NCI-H1092 treated with DMSO at 0.1 percent for 48 hours (cell line): Measurements from ENCODE around the gene ELSPBP1.
"Not testable (repeated sequence)": the region's sequence is repeated elsewhere in the genome, so short reads cannot be mapped to it uniquely, and the experiment has no call there.

Experiments used
- DNase-seq: peaks from one replicate; lab custom pipeline; 2025; lab: John Stamatoyannopoulos, UW

The ELSPBP1 gene

GRCh38 chr19:47994209-47994802 lies at the start of gene ELSPBP1:
Gene ELSPBP1 (plus strand): TSS chr19:47994632. CDS start chr19:48008668, 14,036 bp downstream.
- DNase-seq, result no peak

DNA sequence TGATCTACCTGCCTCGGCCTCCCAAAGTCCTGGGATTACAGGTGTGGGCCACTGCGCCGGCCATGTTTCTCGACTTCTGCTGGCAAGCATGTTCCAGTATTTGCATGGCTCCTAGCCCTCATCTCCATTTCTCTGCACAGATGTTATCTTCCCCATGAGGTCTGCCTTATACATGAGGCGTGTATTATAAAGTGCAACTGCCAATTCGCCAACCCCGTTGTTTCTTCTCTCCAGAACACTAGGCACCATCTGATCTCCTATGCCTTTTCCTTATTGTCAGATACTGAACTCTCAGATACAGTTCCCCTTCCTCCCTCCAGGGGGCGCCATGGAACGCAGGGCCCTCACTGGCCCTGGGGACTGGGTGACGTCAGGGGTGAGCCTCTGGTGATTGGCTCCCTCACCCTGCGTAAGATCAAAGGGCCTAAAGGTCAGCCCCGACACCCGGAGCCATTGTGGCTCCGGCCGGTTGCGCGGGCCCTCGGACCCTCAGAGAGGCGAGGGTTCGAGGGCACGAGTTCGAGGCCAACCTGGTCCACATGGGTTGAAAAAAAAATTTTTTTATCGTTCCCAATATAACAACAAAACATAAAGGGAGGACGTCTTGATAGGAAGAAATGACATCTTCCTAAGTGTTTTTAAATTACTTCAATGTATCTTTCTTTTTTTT lies 44.4 kb upstream of the ELSPBP1 start:
- not testable (repeated sequence) for DNase-seq

GRCh38 chr19:47952132-47952531 lies 42.3 kb upstream of the ELSPBP1 start:
- not testable (repeated sequence) for DNase-seq

DNA sequence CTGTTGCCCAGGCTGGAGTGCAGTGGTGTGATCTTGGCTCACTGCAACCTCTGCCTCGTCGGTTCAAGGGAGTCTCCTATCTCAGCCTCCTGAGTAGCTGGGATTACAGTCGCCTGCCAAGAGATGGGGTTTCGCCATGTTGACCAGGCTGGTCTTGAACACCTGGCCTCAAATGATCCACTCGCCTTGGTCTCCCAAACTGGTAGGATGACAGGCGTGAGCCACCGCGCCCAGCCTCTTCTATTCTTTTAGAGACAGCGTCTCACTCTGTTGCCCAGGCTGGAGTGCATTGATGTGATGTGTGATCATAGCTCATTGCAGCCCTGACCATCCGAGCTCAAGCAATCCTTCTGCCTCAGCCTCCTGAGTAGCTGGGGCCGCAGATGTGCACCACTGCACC lies 38.5 kb upstream of the ELSPBP1 start:
- not testable (repeated sequence) for DNase-seq

- DNase-seq, result no peak
Measured at GRCh38 chr19:47973529-47973928, 20.9 kb upstream of the ELSPBP1 start.

DNA sequence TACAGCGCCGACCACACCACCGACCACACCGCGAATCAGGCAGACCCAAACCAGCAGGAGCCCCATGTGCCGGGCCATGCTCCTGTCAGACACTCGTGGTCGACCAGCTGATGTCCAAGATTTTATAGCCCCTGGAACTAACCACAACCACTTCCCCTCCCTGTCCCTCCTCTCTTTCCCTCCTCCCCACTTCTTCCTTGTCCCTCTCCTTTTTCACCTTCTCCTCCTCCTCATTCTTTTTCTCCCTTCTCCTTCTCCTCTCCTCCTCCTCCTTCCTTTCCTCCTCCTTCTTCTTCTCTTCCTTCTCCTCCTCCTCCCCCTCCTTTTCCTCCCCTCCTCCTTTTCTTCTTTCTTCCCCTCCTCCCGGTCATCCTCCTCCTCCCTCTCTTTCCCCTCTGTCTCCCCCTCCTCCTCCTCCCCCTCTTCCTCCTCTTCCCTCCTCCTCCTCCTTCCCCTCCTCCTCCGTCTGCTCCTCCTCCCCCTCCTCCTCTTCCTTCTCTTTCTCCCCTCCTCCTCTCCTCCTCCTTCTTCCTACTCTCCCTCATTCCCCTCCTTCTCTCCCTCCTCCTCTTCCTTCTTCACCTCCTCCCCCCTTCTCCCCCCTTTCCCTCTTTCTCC lies 3.1 kb upstream of the ELSPBP1 start:
- no peak for DNase-seq

DNA sequence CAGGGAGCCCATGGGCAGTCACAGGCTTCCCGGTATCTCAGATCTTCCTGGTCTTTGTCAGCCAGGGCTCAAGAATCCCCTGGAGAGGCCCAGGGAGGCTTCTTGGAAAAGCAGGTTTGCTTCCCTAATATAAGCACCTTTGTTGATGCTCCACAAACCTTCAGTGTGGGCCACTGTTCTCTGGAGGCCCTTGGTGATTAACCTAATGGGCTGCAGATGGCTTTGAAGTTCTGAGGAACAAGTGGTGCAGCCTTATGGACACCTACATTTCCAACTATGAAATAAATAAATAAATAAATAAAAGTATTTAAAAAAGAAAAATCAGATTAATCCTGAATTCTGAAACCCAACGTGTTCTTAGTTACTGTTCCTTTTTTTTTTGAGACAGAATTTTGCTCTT lies 2.4 kb upstream of the ELSPBP1 start, which contains the start of gene BSPH1:
TSS of gene BSPH1 (minus strand) at position 101 of the 400 bp plus-strand sequence. CDS start at position 12, 89 bp downstream.
- DNase-seq, result no peak

- DNase-seq, result no peak
Measured at GRCh38 chr19:47996230-47996727, 1.8 kb downstream of the ELSPBP1 start.

- no peak for DNase-seq
Measured at GRCh38 chr19:47998800-47999199, 4.4 kb downstream of the ELSPBP1 start.

- no peak for DNase-seq
Measured at GRCh38 chr19:48000846-48001245, 6.4 kb downstream of the ELSPBP1 start.

- no peak for DNase-seq
Measured at GRCh38 chr19:48004236-48004635, 9.8 kb downstream of the ELSPBP1 start.

- DNase-seq, result no peak
Measured at GRCh38 chr19:48006762-48007161, 12.3 kb downstream of the ELSPBP1 start.

DNA sequence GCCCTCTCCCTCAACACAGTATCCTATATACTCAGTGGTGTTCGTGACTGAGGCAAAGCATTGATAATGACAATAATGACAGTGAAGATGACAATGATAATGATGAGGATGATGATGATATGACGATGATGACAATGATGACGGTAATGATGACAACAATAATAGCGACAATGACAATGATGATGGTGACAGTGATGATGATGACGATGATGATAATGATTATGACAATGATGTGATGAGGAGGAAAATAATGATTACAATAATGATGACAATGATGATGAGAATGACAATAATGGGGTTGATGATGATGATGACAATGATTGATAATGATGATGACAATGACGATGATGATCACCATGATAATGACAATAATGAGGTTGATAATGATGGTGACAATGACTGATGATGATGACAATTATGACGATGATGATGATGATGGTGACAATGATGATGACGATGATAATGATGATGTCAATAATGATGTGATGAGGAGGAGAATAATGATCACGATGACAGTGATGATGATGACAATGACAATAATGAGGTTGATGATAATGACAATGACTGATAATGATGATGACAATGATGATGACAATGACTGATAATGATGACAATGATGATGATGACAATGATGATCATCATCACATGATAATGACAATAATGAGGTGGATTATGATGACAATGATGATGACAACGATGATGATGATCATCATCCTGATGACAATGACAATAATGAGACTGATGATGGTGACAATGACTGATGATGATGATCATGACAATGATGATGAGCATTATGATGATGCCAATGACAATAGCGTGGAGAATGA lies 16.7 kb downstream of the ELSPBP1 start:
- no peak for DNase-seq

GRCh38 chr19:48020686-48021085 lies 26.3 kb downstream of the ELSPBP1 start:
- no peak for DNase-seq

GRCh38 chr19:48023011-48023410 lies 28.6 kb downstream of the ELSPBP1 start:
- no peak for DNase-seq

GRCh38 chr19:48023518-48023917 lies 29.1 kb downstream of the ELSPBP1 start:
- DNase-seq, result no peak

- no peak for DNase-seq
Measured at GRCh38 chr19:48025480-48025879, 31.0 kb downstream of the ELSPBP1 start.

GRCh38 chr19:48029431-48029830 lies 35.0 kb downstream of the ELSPBP1 start:
- DNase-seq, result no peak

DNA sequence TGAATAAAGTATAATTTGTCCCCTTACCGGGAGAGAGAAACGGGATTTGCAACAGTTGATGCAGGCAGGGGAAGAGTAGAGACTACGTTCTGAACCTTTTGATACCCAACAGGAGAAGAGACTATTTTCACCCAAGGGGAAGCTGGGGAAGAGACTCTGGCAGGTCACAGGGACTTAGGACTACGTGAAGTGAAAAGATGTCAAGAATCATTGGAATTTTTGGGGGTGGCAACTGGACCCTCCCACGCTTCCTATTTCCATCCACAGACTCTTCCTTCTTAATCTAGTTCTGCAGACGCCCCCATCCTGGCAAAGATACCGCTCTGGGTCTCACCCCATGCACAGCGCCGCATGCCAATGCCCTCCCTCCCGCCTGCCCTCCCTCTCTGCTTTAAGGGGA lies 35.6 kb downstream of the ELSPBP1 start:
- no peak for DNase-seq

GRCh38 chr19:48033604-48034003 lies 39.2 kb downstream of the ELSPBP1 start:
- no peak for DNase-seq

GRCh38 chr19:48036765-48037164 lies 42.3 kb downstream of the ELSPBP1 start:
- no peak for DNase-seq

DNA sequence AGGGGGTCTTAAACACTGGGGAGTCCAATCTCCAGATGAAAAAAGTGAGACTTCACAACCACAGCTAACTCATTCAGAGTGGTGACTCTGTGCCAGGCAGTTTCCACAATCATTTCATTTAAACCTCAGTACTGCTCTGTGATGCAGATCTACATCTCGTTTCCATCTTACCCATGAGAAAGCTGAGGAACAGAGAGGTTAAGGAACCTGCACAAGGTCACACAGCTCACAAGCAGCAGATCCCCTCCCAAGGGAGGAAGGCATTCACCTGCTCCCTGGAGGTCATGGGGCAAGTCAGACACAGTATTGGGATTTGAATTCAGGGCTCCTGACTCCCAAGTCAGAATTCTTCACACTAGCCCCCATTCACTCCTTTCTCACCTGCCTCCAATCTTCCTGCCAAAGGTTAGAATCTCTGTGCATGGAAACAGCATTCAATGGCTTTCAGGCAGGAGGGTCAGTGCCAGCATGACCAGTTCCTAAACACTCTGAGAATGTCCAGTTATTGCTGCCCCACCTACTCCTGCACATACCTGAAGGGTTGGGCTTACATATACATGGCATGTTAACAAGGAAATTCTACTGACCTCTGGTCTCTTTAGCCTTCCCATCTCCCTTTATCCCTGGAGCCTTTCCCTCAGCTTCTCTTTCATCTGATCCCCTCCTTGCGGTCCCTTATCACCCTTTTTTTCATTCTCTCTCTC lies 47.6 kb downstream of the ELSPBP1 start:
- no peak for DNase-seq
